GM21360 (cell line): ENCODE data around the gene NCOA3.

Experiments
- ATAC-seq: cut with Tn5 transposase; IDR thresholded peaks from one replicate; pipeline ENCODE4 v1.9.1; 2021; ENCODE audit warnings: mild to moderate bottlenecking, moderate library complexity; ENCODE audit not compliant: unreplicated experiment

Gene NCOA3

GRCh38 chr20:47696856-47697255 is 195.2 kb downstream of the NCOA3 start:
- ATAC-seq = no peak

GRCh38 chr20:47698142-47698541 is 196.5 kb downstream of the NCOA3 start:
- ATAC-seq = no peak

GRCh38 chr20:47699818-47700217 is 198.1 kb downstream of the NCOA3 start:
- ATAC-seq = no peak

- ATAC-seq = no peak
Measured at GRCh38 chr20:47700327-47700726, 198.6 kb downstream of the NCOA3 start.

DNA sequence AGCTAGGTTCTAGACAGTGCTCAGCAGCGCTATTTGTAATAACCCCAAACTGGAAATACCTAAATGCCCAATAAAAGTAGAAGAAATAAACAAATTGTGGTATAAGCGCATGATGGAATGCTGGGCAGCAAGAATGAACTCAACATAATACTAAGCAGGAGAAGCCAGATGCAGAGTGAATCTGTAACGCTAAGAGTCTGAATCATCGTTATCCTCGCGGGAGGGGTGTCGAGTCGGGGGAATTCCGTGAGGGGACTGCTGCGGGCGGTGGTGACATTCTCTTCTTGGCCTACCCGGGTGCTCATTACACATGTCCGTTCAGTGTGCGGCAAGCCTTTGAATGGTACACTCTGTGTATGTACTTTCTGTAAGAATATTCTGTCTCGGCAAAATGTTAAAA is 199.9 kb downstream of the NCOA3 start:
- ATAC-seq = no peak

DNA sequence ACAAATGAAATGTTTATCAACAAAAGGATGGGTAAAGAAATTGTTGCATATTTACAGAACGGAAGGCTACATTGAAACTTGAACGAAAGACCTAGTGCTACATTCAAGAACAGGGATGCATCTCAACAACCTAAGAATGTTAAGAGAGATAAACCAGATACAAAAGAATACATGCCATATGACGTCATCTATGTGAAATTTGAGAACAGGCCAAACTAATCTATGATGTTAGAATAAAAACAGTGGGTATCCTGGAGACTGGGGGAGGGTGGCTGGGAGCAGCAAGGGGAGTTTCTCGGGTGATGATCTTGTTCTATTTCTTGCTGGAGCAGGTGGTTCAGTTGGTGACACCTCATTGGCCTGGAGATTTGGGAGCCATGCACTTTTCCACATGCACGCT is 202.1 kb downstream of the NCOA3 start:
- ATAC-seq = no peak

DNA sequence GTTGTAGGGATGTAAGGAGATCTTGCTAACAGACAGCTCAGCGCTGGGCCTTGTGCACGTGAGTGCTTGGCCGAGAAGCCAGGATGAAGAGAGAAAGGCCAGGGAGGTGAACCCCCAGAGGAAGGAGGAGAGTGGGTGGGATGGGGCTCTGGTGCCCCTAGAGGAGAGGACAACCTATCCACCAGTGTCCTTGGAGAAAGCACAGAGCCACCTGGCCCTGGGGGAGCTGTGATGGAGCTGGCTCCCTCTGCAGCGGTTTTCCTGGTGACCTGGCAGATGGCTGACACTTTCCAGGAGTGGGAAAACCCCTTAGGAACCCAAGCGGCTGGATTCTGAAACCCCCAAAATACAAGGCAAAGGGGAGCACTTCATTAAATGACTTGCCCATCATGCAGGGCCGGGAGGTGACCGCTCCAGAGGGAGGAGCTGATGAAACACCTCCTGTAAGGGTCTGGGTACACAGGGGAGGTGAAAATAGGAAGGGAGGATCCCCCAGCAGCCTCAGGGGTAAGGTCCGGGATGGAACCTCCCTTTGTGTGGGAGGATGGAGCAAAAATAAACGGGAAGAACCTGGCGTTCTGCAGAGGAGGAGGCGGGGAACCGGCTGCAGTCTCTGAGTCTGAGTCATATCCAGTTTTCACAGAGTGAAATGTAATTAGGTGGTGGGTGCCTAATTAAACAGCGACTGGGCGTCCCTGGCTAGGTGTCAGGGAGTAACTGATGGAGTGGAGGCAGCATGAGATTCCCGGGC is 203.2 kb downstream of the NCOA3 start:
- no peak for ATAC-seq

DNA sequence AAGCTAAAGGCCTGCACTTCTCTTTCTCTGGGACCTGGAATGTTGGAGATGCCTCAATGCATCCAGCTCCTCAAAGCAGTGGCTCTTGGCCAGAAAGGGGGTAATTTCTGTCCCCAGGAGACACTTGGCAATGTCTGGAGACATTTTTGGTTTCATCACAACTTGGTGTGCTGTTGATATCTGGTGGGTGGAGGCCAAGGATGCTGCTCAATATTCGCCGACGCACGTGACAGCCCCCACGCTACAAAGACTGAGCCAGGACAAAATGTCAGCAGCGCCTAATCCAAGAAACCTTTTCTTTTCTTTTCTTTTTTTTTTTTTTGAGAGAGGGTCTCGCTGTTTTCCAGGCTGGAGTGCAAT is 203.8 kb downstream of the NCOA3 start:
- no peak for ATAC-seq

DNA sequence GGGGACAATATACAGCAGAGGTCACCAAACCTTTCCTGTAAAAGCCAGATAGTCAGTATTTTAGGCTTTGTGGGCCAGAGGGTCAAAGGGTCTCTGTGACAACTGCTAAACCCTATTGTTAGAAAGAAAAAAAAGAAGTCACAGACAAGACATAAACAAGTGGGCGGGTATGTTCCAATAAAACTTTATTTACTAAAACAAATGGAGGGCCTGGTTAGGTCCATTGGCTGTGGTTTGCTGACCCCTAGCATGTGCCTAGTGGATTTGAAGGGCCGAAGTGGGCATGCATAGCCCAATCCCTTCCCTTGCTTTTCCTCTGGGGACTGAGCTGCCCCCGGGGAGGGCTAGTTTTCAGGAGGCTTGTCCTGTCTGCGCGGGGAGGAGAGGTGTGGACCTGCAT is 204.7 kb downstream of the NCOA3 start:
- no peak for ATAC-seq
